Activated gamma-delta T cell treated with Interleukin-2 at 50 U/mL for 16 hours (primary cell): ENCODE results near the gene IGFBP2.

Experiments
- DNase-seq: peaks from one replicate; pipeline ENCODE4 v3.0.0-alpha.2; 2020

IGFBP2 gene

DNA sequence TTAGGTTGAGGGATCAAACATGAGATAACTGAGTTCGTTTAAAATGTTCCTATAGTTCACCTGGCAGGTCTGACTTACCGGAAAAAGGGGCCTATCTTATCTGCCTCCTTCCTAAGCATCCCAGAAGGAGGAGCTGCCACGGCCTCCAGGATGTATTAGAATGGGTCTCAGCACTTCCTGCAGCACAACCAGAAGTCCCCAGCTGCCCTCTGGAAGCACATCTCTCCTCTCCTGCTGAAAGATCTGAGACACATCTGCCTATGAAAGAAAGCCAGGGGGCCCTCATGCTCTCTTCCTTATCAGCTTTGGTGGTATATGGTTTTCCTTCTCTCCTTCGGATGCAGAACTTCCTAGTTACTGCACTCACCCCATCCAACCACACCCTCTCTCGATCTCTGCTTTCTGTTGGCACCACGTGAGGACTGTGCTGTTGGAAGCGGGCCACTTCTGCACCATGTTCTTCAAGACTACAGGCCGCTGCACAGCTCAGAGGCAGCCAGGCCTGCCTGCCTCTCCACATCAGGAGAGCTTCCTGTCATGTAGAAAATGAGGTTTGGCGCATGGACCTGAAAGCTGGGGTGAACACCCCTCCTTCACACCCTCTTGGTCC lies 55.6 kb downstream of the IGFBP2 start:
- DNase-seq, result no peak

GRCh38 chr2:216689397-216689796 lies 56.2 kb downstream of the IGFBP2 start:
- DNase-seq, result no peak

- DNase-seq, result no peak
Observed at GRCh38 chr2:216690456-216690852, 57.2 kb downstream of the IGFBP2 start.

DNA sequence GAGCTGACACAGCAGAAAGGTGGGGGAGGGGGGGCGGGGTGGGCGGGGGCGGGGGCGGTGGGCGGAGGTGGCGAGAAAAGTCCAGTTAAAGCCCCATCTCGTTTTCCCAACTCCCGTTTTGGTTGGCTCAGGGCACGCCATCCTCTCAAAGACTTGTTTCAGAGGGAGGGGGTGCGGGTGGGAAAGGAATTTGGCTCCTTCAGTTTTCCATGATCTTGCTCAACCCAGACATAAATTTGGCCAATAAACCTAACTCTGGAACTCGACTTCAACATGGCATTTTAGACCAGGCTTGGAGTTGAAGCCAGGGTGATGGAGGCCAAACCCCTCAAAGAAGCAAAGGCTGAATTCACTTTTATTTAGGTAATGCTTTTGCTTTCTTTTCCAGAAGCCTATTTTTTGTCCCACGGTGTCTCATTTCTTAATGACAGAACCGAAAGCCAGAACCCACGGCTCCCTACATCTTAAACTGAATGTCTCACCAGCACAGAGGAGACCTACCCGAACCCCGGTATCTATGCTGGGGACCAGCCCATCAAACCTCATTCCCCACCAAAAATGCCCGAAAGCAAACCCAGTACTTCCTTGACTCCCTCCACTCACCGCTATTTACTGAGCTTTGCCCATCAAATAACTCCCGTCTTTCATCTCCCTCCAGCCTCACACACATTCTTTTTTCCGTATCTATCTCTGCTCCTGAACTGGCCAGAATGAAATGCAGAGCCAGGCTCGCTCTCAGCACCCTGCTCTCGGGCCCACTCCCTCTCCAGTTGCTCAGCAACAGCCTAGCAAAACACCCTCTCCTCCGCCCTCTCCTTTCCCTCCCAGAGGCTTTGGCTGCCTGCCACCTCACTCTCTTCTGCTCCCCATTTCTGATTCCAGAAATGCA lies 57.9 kb downstream of the IGFBP2 start:
- DNase-seq, result no peak

- peak; percentile 47 for DNase-seq
Observed at GRCh38 chr2:216692636-216693413, 59.6 kb downstream of the IGFBP2 start.

DNA sequence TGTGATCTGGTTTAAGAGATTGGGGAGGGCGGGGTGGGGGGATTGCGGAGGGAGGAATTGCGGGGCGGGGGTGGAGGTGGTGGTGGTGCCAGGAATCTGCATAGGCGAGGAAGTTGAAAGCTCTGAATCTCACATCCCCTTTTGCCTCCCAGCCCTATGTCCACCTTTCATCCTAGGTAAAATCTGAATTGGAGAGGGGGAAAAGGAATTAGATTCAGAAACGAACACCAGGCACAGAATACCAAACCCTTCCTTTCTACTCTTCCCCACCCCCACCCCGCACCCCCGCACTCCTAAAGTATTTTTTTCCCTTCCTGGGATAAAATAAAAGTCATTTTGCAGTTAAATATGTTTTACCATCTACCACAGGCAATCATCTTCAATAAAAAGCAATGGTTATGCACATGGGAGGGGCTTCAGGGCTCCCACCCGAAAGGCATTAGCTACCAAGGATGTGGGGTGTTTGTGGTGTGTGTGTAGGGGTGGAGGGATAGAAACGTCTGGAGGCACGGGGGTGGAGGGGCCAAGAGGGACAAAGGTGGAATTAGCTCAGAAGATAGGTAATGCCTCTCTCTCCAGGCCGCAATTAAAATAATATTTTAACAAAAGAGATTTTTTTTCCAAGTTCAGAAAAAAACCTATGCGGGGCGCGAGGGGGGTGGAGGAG lies 60.3 kb downstream of the IGFBP2 start:
- DNase-seq, result no peak

GRCh38 chr2:216694082-216694825 lies 61.0 kb downstream of the IGFBP2 start:
- peak; percentile 25 for DNase-seq

GRCh38 chr2:216694826-216695217 lies 61.6 kb downstream of the IGFBP2 start:
- DNase-seq, result no peak

- DNase-seq, result no peak
Observed at GRCh38 chr2:216695401-216695821, 62.2 kb downstream of the IGFBP2 start, which contains the start of gene IGFBP5. Gene IGFBP5, minus strand, starts transcription at chr2:216695549. Its CDS starts 774 bp downstream, at chr2:216694775.

DNA sequence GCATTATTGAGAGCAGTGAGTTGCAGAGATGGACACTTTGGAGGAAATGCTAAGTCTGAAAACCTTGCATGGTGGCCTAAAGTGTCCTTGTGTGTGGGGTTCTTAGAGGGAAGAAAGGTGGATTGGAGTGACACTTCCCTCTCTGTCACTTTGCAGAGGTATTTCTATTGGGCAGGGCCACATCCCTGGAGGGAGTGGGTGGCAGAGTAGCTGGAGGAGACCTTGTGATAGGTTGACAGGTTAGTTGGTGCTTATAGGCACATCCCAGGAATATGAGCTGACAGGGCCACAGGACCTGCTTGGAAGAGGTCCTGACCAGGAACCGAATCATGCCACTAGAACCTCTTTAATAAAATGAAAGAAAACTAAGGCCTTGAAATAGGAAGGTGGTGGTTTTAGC lies 63.1 kb downstream of the IGFBP2 start:
- no peak for DNase-seq

DNA sequence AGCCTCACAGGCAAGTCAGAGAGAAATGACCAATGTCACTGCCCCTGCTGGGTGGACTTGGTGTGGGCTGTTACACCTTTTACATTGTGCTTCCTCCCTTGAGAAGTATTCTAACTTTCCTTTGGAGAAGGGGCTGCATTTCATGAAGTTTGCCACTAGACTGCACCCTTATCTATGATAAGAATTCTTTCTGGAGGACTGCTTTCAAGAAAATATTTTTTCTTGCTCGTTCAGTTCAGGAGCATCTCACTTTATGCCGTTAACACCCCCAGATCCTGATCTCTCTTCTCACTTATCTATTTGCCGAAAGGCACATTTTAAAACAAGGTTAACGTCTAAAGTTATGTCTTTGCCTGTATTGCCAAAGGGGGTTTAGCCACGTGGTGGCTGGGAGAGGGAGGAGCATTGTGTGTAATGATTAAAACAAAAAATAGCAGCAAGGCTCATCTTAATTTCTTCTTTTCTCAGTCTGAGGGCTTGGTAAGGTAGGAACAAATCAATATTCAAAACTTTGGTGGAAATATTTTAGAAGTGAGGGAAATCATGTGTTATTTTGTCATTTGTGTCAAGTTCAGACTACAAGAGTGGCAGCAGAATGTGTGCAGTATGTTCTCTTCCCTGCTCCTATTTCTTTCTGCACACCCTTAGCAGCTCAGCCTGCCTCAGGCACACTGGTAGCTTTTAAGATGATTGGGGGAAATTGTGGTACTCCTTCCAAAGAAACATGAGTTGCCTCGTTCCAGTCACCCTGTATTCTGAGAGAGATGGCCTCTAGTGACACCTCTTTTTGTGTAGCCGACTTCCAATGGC lies 63.7 kb downstream of the IGFBP2 start:
- no peak for DNase-seq

DNA sequence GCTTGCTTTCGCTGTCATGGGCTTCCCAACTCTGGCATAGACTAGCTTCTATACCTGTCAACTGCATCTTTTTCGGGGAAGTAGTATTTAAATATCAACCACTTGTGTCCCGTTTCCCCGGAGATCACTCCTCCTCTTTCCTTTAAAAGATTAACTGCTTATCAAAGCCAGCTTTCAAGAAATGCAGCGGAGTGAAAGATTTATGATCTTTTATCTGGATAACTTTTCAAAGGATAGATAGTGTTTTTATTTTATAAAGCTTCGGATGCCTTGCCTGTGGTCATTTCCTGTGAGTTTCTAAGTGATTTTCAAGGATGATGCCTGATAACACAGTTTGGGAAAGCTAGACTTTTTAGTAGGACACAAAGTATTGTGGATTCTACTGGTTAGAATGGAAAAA lies 65.1 kb downstream of the IGFBP2 start:
- DNase-seq, result no peak

DNA sequence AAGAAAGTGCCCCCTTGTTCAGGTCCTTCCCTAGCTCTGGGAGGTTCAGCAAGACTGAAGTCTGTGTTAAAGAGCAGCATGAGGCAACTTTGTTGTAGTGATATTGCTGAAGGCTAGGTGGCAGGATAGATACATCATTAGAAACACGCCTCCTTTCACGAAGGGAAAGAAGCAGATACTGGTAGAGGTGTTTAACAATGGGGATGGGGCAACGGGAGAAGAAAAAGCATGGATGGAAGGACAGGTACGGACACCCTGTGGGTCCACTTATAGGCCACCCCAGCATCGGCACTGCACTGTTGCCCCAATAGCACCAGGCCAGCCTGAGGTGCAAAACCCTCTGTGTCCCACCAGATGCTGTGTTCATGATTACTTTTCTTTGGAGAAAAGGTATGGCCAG lies 65.7 kb downstream of the IGFBP2 start:
- no peak for DNase-seq

DNA sequence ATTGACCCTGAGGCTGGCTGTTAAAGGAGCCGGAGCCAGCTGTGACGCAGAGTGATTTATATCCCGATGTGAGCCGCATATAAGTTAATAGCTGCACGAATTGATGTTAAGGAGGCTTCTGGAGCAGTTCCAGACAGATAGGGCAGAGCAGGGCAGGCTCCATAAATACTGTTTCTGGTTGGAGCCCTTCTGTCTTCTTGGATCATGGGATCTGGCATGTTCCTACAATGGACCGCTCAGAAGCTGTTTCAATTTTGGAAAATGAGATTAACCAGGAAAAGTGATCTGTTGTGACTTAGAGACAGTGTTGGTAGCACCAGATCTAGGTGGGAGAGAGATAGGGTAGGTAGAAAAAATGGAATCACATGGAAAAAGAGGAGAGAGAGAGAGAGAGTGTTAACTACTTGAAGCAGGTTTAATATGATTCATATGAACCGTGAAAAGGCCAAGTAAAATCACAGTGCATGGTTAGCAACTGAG lies 66.9 kb downstream of the IGFBP2 start:
- DNase-seq, result no peak

DNA sequence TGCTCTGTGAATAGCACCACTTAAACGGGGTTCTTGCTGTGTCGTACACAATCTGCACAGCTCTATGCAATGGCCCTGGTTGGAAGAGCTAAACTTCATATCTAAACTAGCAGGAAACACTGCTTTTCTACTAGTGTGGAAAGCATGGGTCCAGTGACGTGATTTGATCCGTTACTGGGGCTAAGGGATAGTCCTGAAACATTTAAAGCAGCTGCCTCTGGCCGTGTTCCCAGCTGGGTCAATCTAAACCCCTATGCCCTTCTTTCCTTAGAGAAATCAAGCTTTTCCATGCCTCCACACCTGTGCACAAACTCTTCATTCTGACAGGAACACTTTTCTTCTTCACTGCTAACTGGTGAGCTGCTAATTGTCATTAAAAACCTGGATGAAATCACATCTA lies 67.6 kb downstream of the IGFBP2 start:
- no peak for DNase-seq

DNA sequence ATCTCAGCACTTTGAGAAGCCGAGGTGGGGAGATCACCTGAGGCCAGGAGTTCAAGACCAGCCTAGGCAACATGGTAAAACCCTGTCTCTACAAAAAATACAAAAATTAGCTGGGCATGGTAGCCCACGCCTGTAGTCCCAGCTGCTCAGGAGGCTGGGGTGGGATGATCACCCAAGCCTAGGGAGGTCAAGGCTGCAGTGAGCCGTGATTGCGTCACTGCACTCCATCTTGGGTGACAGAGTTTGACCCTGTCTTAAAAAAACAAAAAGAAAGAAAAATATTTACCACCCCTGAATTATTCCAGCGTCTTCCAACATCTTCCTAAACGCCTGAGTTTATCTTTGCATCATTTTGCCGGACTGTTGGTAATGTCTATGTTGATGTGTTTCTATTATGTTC lies 68.3 kb downstream of the IGFBP2 start:
- no peak for DNase-seq

GRCh38 chr2:216702756-216703155 lies 69.5 kb downstream of the IGFBP2 start:
- no peak for DNase-seq

DNA sequence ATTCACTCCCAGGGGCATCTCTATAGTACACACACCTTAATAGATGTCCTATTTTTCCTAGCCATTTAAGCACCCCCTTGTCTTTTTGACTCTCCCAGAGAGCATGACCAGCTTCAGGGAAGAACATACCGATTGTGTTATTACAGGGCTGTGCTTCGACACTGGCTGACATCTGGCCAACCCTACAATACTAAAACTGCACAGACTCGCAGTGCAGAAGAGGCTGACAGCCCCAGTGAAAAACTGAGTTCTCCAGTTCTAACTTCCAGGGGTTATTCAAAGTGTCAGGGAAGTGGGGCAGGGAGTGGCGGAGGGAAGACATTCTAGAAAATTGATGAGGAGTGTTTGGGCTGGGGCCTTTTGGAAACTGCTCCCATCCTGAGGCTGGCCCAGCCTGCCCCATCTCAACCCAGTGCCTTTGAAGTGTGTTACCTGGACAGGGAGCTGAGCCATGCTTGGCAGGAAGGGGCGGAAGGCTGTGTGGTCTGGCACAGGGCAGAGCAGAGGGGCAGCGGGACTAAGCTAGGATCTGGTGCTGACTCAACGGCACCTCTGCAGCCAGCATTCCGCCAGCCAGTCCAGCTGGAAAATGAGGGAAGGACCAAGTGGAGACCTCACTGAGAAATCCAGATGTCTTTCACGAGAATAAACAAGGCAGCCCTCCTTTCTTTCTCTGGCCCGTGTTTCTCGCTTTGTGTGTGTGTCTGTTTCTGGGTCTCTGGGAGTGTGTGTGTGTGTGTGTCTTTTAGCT lies 77.5 kb downstream of the IGFBP2 start:
- no peak for DNase-seq

DNA sequence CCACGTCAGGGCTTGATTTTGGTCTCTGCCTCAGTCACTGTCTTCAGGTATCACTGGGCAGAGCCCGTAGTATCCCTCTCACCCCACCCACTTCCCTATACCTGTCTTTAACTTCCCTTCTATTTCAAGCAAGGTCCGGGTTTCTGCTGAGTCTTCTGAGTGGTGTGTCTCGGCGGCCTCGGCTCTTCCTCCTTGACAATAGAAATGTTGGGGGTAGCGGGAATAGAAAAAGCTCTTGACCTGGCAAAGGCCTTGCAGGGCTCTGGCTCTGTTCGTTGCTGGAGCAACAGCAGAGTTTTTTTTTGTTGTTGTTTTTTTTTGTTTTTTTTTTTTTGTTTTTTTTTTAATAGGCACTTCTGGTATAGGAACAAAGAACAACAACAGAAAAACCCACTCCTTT lies 78.1 kb downstream of the IGFBP2 start:
- no peak for DNase-seq

DNA sequence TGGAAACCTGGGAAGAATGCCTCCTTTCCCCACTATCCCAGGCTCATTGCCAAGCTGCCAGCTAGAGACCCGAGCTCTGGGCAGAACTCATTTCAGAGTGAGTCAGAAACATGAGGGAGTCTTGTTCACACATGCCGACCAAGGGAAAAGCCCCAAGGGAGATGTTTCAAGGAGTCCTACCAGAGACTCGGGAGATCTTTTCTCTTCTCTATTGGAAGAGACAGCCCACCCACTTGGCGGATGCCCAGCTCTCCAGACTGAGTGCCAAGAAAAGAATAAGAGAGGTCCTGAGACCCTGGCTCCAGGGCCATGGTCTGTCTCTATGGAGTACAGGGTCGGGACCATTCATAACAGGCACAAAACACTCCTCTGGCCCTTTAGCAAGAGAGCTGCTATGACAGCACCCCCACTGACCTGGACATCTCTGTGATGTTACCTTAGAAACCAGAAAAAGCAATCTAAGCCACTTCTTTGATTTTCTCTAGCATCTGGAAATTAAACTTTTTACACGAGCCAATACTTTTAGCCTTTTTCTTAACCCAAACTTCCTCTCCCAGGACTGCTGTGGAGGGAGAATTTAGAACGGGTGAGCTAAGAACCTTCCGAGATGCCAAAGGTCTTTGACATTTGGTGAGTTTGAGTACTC lies 80.6 kb downstream of the IGFBP2 start:
- no peak for DNase-seq
